GM18498 (cell line): ENCODE data around the gene GIT2.
A peak's percentile ranks its signal among the peaks of the same experiment; 100 is the strongest.
"Not testable (repeated sequence)": the region's sequence is repeated elsewhere in the genome, so short reads cannot be mapped to it uniquely, and the experiment has no call there.

Experiments
- ATAC-seq: cut with Tn5 transposase; IDR thresholded peaks from one replicate; pipeline ENCODE4 v1.9.1; 2021; ENCODE audit warnings: mild to moderate bottlenecking, moderate library complexity; ENCODE audit not compliant: unreplicated experiment

Gene GIT2

GRCh38 chr12:109923481-109924245 lies 72.5 kb downstream of the GIT2 start:
- ATAC-seq: no peak

- no peak for ATAC-seq
Measured at GRCh38 chr12:109923038-109923437, 73.1 kb downstream of the GIT2 start.

- no peak for ATAC-seq
Measured at GRCh38 chr12:109921982-109922381, 74.2 kb downstream of the GIT2 start.

- ATAC-seq: no peak
Measured at GRCh38 chr12:109920261-109920780, 75.8 kb downstream of the GIT2 start.

- no peak for ATAC-seq
Measured at GRCh38 chr12:109919456-109919855, 76.7 kb downstream of the GIT2 start.

- ATAC-seq: no peak
Measured at GRCh38 chr12:109916045-109916444, 80.1 kb downstream of the GIT2 start.

GRCh38 chr12:109915171-109916040 lies 80.8 kb downstream of the GIT2 start:
- ATAC-seq: no peak

GRCh38 chr12:109914461-109914860 lies 81.7 kb downstream of the GIT2 start:
- no peak for ATAC-seq

- ATAC-seq: no peak
Measured at GRCh38 chr12:109912855-109913321, 83.3 kb downstream of the GIT2 start.

- no peak for ATAC-seq
Measured at GRCh38 chr12:109910969-109911348, 85.2 kb downstream of the GIT2 start.

GRCh38 chr12:109910254-109910968 lies 85.8 kb downstream of the GIT2 start:
- no peak for ATAC-seq

- ATAC-seq: no peak
Measured at GRCh38 chr12:109905301-109905700, 90.9 kb downstream of the GIT2 start.

GRCh38 chr12:109902891-109903418 lies 93.2 kb downstream of the GIT2 start:
- ATAC-seq: no peak

GRCh38 chr12:109900752-109901580 lies 95.2 kb downstream of the GIT2 start:
- ATAC-seq: peak; percentile 6

GRCh38 chr12:109899783-109900751 lies 96.1 kb downstream of the GIT2 start, which contains the start of gene TCHP:
Gene TCHP, plus strand, starts transcription at chr12:109900274. Its CDS starts 2,753 bp downstream, at chr12:109903027.
- peak; percentile 84 for ATAC-seq

GRCh38 chr12:109899345-109899744 lies 96.8 kb downstream of the GIT2 start:
- ATAC-seq: not testable (repeated sequence)

GRCh38 chr12:109897029-109897428 lies 99.1 kb downstream of the GIT2 start:
- no peak for ATAC-seq

- ATAC-seq: no peak
Measured at GRCh38 chr12:109896188-109896587, 100.0 kb downstream of the GIT2 start.

- ATAC-seq: no peak
Measured at GRCh38 chr12:109894939-109895338, 101.2 kb downstream of the GIT2 start.
